Measurements from ENCODE around the gene APOOL.
"Not testable (repeated sequence)": the region's sequence is repeated elsewhere in the genome, so short reads cannot be mapped to it uniquely, and the experiment has no call there.

Gene APOOL

GRCh38 chrX:85003655-85004244, at the start of gene APOOL:
APOOL (plus strand) TSS chrX:85003877; CDS start chrX:85003913, 36 bp downstream.
- DNase-seq, result peak; percentile 65

DNA sequence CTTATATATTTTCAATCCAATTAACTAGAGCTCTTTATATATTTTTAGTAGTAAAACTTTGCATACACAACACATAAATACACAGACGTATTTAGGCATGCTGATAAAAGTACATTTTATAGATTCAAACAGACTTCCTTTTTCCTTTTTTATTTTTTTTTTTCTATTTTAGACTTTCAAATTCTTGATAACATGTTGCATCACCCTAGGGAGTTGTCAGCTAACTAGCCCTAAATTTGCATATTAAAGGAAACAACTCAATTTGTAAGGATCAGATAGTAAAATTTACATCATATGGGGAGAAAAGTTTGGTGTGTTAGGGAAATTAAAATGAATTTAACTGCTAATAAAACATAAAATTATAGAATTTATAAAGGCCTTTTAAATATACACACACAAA, 47.4 kb upstream of the APOOL start:
- DNase-seq, result no peak

DNA sequence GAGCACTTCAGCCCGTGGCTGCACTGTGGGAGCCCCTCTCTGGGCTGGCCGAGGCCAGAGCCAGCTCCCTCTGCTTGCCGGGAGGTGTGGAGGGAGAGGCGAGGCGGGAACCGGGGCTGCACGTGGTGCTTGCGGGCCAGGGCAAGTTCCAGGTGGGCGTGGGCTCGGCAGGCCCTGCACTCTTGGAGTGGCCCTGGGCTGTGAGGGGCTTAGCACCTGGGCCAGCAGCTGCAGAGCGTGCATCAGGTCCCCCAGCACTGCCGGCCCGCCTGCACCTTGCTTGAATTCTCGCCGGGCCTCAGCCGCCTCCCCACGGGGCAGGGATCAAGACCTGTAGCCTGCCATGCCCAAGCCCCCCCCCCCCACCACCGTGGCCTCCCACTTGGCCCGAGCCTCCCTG, 28.9 kb upstream of the APOOL start:
- no peak for DNase-seq

- DNase-seq, result not testable (repeated sequence)
Measured at GRCh38 chrX:84991739-84992138, 11.9 kb upstream of the APOOL start.

- no peak for DNase-seq
Measured at GRCh38 chrX:84993150-84993549, 10.5 kb upstream of the APOOL start.

DNA sequence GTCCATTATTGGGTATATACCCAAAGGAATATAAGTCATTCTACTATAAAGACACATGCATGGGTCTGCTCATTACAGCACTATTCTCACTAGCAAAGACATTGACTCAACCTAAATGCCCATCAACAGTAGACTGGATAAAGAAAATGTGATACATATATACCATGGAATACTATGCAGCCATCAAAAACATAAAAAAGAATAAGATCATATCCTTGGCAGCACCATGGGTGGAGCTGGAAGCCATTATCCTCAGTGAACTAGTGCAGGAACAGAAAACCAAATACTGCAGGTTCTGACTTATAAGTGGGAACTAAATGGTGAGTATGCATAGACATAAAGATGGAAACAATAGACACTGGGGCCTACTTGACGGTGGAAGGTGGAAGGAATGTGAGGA, 2.3 kb upstream of the APOOL start:
- DNase-seq, result no peak

GRCh38 chrX:85004255-85004654, 578 bp downstream of the APOOL start:
- DNase-seq, result no peak

DNA sequence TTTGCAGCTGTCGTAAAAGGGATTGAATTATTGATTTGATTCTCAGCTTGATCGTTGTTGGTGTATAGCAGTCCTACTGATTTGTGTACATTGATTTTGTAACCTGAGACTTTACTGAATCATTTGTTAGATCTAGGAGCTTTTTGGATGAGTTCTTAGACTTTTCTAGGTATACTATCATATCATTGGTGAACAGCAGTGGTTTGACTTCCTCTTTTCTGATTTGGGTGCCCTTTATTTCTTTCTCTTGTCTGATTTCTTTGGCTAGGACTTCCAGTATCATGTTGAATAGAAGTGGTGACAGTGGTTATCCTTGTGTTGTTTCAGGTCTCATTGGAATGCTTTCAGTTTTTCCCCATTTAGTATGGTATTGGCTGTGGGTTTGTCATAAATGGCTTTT, 8.4 kb downstream of the APOOL start:
- DNase-seq, result no peak

GRCh38 chrX:85015351-85015750, 11.7 kb downstream of the APOOL start:
- DNase-seq, result not testable (repeated sequence)

DNA sequence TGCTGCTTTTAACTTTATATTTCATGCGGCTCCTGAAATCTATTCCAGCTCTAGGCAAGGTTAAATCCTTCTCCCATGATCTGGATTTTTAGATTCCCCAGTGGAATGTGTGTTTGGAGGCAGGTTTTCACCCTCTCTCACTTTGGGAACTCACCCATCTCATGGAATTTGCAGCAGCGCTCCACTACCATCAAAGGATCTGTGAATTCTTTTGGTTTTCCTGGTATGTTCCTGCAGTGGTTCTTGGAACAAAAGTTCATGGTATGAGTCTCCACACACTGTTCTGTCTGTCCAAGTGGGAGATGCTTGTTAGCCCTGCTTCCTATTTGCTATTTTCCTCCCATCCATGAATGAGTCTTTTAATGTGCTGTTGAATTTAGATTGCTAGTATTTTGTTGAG, 14.0 kb downstream of the APOOL start:
- no peak for DNase-seq

- no peak for DNase-seq
Measured at GRCh38 chrX:85018471-85018870, 14.8 kb downstream of the APOOL start.

DNA sequence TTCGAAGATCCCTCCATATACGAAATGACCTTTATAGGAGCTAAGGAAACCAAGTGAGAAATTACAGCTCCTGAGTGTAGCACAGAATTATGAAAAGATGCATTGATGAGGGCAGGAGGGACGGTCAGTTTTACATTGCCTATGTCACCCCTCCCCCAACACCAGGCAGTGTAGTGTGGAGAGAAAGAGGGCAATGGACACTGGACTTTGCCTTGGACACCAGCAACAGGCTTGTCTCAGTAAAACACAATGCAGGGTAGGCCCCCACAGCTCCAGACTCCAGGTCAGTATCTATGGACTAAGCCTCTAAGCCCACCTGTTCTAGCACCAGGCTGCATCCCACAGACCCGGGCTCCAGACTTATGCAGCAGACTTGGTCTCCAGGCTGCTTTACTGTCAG, 16.5 kb downstream of the APOOL start:
- DNase-seq, result no peak

- no peak for DNase-seq
Measured at GRCh38 chrX:85024044-85024443, 20.4 kb downstream of the APOOL start.

GRCh38 chrX:85024562-85024961, 20.9 kb downstream of the APOOL start:
- no peak for DNase-seq

GRCh38 chrX:85026170-85026569, 22.5 kb downstream of the APOOL start:
- no peak for DNase-seq

DNA sequence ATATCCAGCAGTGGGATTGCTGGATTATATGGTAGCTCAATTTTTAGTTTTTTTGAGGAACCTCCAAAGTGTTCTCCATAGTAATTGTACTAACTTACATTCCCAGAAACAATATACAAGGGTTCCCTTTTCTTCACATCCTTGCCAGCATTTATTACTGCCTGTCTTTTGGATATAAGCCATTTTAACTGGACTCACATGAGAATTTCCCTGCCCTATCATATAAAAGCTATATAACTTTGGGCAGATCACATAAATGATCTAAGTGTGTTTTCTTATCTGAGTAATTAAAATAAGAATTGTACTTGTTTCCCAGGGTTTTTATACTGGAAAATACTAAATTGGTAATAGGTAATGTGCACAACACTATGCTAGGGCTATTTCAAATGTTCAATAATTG, 25.4 kb downstream of the APOOL start:
- DNase-seq, result no peak

DNA sequence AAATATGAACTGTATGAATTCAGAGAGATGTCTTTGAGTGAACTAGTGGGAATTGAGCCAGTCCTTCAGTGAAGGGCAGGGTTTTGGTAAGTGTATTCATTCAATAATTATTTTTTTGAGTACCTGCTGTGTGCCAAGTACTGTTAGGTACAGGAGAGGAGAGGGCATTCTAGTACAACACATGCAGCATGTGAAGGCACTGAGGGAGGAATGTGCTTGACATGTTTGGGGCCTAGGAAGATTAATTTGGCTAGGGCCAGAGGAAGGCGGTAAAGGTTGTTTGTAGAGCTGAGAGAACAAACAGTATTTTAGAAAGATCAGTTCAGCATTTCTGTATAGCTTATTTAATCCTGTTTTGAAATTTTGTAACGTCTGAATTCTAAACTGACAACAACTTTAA, 27.8 kb downstream of the APOOL start:
- no peak for DNase-seq

- no peak for DNase-seq
Measured at GRCh38 chrX:85037114-85037513, 33.4 kb downstream of the APOOL start.

- DNase-seq, result no peak
Measured at GRCh38 chrX:85051627-85052026, 48.0 kb downstream of the APOOL start.

DNA sequence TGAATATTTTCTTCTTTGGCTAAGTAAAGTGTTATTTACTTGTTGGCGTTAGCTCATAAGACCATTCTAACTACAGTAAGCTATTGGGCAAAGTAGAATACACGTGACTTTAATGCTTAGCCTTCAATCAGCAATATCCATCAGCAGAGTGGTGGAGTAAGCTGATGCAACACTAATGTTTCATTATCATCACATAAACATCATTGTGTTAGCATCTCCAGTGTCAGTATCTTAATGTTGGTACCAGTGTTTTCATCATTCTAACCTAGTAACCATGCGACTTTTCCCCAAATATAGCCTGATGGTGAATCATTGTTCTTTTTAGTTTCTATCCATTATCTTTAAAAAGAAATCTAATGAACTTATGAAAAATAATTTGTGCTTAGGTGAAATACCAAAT, 48.5 kb downstream of the APOOL start:
- no peak for DNase-seq

DNA sequence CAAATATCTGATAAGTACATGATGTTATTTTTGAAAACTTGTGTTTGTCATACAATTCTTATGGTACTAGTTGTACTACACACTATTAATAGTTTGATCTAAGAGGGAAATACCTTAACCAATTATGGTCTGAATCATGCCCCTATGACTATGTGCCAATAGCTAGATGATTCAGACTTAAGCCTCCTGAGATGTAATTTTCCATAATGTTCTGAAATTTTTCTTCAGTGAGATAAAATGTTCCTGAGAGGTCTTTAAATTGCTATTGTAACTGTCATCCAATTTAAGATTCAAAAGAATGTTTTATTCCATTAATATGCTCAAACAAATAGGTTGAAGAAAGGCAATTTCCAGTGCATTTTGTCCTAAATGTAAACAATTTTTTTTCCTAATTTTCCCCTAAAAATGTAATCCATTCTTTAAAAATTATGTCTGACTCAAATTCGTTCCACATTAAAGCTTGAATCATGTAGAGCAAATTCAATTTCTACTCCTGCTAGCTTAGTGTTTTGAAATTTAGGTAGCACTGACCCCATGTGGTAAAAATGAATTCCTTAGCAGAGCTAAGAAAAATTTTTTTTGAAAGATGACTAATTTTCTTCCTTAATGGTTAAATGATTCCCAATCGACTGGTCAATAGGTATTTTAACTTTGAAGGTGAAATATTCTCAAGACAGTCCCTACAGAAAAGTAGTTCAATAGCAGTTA, 49.1 kb downstream of the APOOL start:
- DNase-seq, result no peak

DNA sequence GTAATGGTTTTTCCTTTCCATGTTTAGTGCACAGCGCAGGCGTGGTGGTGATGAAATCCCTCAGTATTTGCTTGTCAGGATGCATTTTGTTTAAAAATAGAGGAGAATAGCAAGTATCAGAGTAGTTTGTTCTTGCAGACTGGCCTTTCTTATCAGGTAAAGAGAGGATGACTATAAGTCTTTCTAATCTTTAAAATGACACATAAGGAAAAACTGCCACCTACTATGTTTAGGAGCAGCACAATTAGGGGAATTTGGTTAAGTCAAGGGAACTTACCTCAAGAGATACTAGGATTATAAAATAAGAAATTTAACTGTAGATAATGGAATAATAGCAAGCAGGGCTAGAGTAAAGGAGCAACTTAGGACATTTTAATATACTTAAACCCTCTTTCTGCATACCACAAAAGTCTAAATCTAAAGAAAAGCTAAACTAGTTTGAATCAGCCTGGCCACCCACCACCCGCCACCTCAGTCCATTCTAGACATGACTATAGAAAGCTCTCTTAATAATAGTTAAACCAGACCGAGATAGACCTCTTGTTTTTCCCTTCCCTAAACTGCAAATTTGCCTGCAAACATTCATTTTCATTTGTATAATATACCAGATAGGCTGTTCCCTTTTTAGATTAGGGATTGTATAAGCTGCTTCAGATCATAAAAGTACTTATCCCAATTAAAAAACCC, 62.0 kb downstream of the APOOL start:
- no peak for DNase-seq

- DNase-seq, result not testable (repeated sequence)
Measured at GRCh38 chrX:85077247-85077646, 73.6 kb downstream of the APOOL start.

DNA sequence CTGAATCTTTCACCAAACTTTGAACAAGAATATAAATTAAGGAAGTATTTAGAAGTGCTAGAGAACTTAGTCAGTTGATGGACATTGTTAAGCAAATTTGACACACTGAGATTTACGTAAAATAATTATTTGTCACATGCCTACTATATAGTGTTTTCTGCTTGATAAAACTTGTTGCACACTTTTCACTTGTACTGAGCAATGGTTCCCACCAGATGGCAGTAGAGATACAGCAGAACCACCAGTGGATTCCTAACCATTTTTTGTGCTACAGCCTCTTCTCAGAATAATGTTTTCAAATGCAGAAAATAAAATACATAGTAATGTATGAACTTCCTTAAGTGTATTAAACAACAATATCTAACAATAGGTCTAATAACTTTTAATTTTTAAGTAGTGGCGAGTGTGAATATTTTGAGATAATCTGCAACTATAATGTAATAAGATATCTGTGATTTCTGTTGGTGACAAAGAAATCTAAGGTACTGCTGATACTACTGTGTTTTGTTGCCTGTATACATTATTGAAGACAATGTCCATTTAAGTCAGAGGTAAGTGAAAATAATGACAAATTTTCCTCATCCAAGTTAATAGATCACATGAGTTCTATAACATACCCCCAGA, 81.2 kb downstream of the APOOL start:
- no peak for DNase-seq
